ENCODE results near the gene FGGY. TPM values are rescaled to one million over a fixed set of nuclear protein-coding genes. Genes with fewer than 3 reads are reported as not detected.

FGGY gene
- total RNA-seq, 1 donor from 2014 or later, result 52.2 TPM

DNA sequence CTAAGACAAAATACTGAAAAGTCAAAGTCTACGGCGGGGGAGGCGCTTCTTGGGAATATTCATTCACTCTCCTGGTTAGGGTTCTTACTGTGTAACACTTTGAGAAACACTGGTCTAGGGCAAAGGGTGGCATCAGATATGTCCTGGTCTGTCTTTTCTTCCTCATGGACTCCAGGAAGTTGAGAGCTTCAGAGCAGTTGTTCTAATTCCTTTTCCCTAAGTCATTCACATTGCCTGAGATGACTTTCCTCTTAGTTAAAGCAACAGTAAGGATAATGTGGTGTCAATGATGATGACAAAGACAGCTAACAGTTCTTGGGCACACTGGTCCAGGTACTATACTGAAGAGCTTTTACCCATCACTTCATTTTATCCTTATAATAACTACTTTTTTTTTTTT lies 27.0 kb downstream of the FGGY start:
- H3K9ac ChIP-seq (ENCODE audit: low read depth in 1 of 3, low read length in 3 of 3), result no peak overlapping the region
- no peak overlapping the region for H3K27ac ChIP-seq (ENCODE audit: low read depth, low read length)
- no peaks in the 10 kb centered on the region for H3K9me3 ChIP-seq (ENCODE audit: control insufficient read depth in 3 of 3, low read length in 3 of 3)
- no peak overlapping the region for H3K4me3 ChIP-seq (ENCODE audit: low read length in 3 of 3)
- no peaks in the 10 kb centered on the region for H3K27me3 ChIP-seq (ENCODE audit: control insufficient read depth in 3 of 3, insufficient read depth in 3 of 3, low read length in 3 of 3)
- H3K4me1 ChIP-seq (ENCODE audit: control insufficient read depth in 3 of 3, insufficient read depth in 3 of 3, low read length in 3 of 3), result peaks cover 0 to 5% (median 1%) of the 10 kb centered on the region in 3 donors
- peaks cover 0 to 3% (median 0%) of the 10 kb centered on the region in 3 donors for H3K36me3 ChIP-seq (ENCODE audit: control insufficient read depth in 3 of 3, insufficient read depth in 3 of 3, low read length in 3 of 3)

DNA sequence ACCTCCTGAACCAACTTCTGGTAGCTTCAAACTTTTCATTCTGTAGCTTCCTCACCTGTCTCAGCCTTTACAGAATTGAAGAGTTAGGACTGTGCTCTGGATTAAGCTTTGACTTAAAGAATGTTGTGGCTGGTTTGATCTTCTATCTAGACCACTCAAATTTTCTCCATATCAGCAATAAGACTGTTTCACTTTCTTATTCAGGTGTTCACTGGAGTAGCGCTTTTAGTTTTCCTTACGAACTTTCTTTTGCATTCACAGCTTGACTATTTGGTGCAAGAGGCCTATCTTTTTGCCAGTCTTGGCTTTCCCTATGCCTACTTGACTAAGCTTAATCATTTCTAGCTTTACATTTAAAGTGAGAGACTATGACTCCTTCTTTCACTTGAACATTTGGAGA lies 31.5 kb downstream of the FGGY start:
- H3K9me3 ChIP-seq (ENCODE audit: control insufficient read depth in 3 of 3, low read length in 3 of 3), result no peaks in the 10 kb centered on the region
- H3K36me3 ChIP-seq (ENCODE audit: control insufficient read depth in 3 of 3, insufficient read depth in 3 of 3, low read length in 3 of 3), result peaks cover 0 to 4% (median 3%) of the 10 kb centered on the region in 3 donors
- no peaks in the 10 kb centered on the region for H3K27me3 ChIP-seq (ENCODE audit: control insufficient read depth in 3 of 3, insufficient read depth in 3 of 3, low read length in 3 of 3)
- H3K4me1 ChIP-seq (ENCODE audit: control insufficient read depth in 3 of 3, insufficient read depth in 3 of 3, low read length in 3 of 3), result no peaks in the 10 kb centered on the region
- H3K4me3 ChIP-seq (ENCODE audit: low read length in 3 of 3), result no peak overlapping the region
- H3K27ac ChIP-seq (ENCODE audit: low read depth, low read length), result no peak overlapping the region
- no peak overlapping the region for H3K9ac ChIP-seq (ENCODE audit: low read depth in 1 of 3, low read length in 3 of 3)

DNA sequence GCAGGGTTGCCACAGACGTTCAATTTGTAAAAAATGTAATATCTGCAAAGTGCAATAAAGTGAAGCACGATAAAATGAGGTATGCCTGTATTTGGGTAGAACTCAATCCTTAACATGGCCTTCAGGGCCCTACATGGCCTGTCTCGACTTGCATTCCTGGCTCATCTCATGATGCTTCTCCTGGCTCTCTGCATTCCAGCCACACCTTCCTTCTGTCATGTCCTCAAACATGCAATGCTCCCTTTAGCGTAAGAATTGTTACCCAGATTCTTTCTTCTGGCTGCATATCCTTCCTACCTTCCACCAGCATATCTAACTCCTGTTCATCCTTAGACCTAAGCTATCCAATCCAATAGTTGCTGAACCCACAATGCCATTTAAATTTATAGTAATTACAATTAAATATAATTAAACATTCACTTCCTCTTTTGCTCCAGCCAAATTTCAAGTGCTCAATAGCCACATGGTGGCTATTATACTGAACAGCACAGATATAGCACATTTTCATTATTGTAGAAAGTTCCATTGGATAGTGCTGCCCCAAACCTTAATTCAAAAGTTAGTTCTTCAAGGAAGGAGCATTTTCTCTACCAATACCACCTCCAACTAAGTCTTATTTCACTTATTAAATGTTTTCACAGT lies 32.6 kb downstream of the FGGY start:
- Histone ChIP-seq H3K27me3 (ENCODE audit: control insufficient read depth in 3 of 3, insufficient read depth in 3 of 3, low read length in 3 of 3) (no peaks in the 10 kb centered on the region), H3K9ac (ENCODE audit: low read depth in 1 of 3, low read length in 3 of 3) (no peak overlapping the region), H3K4me1 (ENCODE audit: control insufficient read depth in 3 of 3, insufficient read depth in 3 of 3, low read length in 3 of 3) (peaks cover 0 to 5% (median 0%) of the 10 kb centered on the region in 3 donors), H3K36me3 (ENCODE audit: control insufficient read depth in 3 of 3, insufficient read depth in 3 of 3, low read length in 3 of 3) (peaks cover 0 to 4% (median 3%) of the 10 kb centered on the region in 3 donors), H3K4me3 (ENCODE audit: low read length in 3 of 3) (no peak overlapping the region), H3K9me3 (ENCODE audit: control insufficient read depth in 3 of 3, low read length in 3 of 3) (no peaks in the 10 kb centered on the region), H3K27ac (ENCODE audit: low read depth, low read length) (no peak overlapping the region)

DNA sequence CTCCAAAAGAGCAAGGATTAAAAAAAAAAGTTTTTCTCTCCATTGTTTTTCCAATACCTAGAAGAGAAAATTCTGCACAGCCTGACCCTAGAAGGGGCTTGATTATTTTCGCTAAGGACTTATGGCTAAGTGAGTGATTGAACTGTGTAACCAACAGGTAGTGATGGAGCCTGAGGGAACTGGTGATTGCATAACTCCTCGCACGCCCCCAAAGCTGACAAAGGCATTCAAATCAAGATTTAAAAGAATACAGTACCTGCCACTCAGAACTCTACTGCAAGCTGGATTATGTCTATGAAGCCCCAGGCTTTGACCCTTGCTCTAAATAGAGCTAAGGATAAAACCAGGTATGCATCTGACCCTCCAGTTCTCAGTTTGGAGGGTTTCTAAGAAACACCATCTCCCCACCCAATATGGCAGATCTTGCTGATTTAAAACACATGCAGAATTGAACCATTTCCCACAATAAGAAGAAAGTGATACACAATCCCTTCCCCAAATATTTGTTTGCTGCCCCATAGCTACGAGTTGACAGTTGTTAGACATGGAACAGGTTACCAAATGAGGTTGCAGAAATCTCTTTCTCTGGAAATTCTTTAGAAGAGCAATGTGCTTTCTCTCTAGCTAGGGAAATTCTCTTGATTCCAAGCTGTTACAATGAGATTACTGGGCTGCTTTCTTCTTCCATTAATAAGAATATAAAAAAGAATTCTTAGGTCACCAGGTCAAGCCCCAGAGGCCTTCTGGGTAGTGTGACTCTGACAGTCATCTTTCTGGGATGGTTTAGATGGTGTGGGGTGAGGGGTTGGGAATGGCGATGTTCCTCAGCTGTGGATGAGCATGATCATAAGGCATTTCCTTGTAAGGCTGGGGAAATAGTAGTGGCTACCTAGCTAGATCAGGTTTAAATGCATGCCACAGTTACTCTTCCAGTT lies 35.1 kb downstream of the FGGY start:
- peaks cover 0 to 4% (median 0%) of the 10 kb centered on the region in 3 donors for H3K36me3 ChIP-seq (ENCODE audit: control insufficient read depth in 3 of 3, insufficient read depth in 3 of 3, low read length in 3 of 3)
- H3K9me3 ChIP-seq (ENCODE audit: control insufficient read depth in 3 of 3, low read length in 3 of 3), result no peaks in the 10 kb centered on the region
- H3K27me3 ChIP-seq (ENCODE audit: control insufficient read depth in 3 of 3, insufficient read depth in 3 of 3, low read length in 3 of 3), result no peaks in the 10 kb centered on the region
- H3K4me3 ChIP-seq (ENCODE audit: low read length in 3 of 3), result no peak overlapping the region
- H3K4me1 ChIP-seq (ENCODE audit: control insufficient read depth in 3 of 3, insufficient read depth in 3 of 3, low read length in 3 of 3), result peaks cover 0 to 5% (median 0%) of the 10 kb centered on the region in 3 donors
- H3K27ac ChIP-seq (ENCODE audit: low read depth, low read length), result no peak overlapping the region
- no peak overlapping the region for H3K9ac ChIP-seq (ENCODE audit: low read depth in 1 of 3, low read length in 3 of 3)

DNA sequence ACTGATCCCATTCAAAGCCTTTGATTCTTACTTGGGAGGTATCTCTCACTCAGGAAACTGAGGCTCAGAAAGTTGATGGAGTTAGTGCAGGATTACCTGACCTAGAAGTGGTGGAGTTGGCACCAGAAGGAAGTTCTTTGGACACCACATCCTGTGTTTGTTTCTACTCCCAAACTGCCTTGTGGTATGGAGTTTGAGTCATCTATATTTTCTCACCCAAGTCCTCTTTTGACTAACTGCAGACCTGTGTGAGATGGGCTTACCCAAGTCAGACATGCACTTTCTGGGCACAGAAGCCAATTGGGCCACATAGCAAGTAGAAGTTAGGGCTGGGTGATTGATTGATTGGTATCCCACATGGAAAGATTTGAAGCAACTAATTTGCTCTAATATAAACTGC lies 36.1 kb downstream of the FGGY start:
- H3K27me3 ChIP-seq (ENCODE audit: control insufficient read depth in 3 of 3, insufficient read depth in 3 of 3, low read length in 3 of 3), result no peaks in the 10 kb centered on the region
- no peak overlapping the region for H3K9ac ChIP-seq (ENCODE audit: low read depth in 1 of 3, low read length in 3 of 3)
- peaks cover 0 to 5% (median 0%) of the 10 kb centered on the region in 3 donors for H3K4me1 ChIP-seq (ENCODE audit: control insufficient read depth in 3 of 3, insufficient read depth in 3 of 3, low read length in 3 of 3)
- no peaks in the 10 kb centered on the region for H3K9me3 ChIP-seq (ENCODE audit: control insufficient read depth in 3 of 3, low read length in 3 of 3)
- no peak overlapping the region for H3K4me3 ChIP-seq (ENCODE audit: low read length in 3 of 3)
- no peak overlapping the region for H3K27ac ChIP-seq (ENCODE audit: low read depth, low read length)
- peaks cover 0 to 4% (median 0%) of the 10 kb centered on the region in 3 donors for H3K36me3 ChIP-seq (ENCODE audit: control insufficient read depth in 3 of 3, insufficient read depth in 3 of 3, low read length in 3 of 3)

DNA sequence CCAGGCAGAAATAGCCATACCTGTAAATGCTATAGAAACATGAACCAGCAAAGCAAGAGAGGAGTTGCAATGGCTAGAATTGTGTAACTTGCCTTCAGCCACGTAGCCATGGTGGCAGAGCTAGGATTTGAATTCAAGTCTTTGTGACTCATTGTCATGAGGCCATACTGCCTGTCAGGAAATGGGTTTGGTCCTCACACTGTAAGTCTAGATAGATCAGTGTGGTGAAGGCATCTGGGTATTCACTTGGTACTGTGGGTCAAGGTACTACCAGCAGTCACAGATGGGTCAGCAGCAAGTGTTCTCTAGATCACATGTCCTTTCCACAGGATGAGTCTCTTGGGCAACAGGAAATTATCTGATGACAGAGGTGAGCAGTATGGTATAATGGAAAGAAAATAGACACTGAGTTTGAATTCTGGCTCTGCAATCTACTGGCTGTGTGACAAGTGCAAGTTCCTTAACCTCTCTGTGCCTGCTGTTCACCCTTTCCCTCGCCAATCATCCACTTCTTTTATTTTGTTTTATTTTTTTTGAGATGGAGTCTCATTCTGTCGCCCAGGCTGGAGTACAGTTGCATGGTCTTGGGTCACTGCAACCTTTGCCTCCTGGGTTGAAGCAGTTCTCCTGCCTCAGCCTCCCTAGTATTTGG lies 36.9 kb downstream of the FGGY start:
- Histone ChIP-seq H3K27me3 (ENCODE audit: control insufficient read depth in 3 of 3, insufficient read depth in 3 of 3, low read length in 3 of 3) (no peaks in the 10 kb centered on the region), H3K4me3 (ENCODE audit: low read length in 3 of 3) (no peak overlapping the region), H3K27ac (ENCODE audit: low read depth, low read length) (no peak overlapping the region), H3K9ac (ENCODE audit: low read depth in 1 of 3, low read length in 3 of 3) (no peak overlapping the region), H3K36me3 (ENCODE audit: control insufficient read depth in 3 of 3, insufficient read depth in 3 of 3, low read length in 3 of 3) (peaks cover 0 to 4% (median 0%) of the 10 kb centered on the region in 3 donors), H3K4me1 (ENCODE audit: control insufficient read depth in 3 of 3, insufficient read depth in 3 of 3, low read length in 3 of 3) (peaks cover 0 to 5% (median 0%) of the 10 kb centered on the region in 3 donors), H3K9me3 (ENCODE audit: control insufficient read depth in 3 of 3, low read length in 3 of 3) (no peaks in the 10 kb centered on the region)

DNA sequence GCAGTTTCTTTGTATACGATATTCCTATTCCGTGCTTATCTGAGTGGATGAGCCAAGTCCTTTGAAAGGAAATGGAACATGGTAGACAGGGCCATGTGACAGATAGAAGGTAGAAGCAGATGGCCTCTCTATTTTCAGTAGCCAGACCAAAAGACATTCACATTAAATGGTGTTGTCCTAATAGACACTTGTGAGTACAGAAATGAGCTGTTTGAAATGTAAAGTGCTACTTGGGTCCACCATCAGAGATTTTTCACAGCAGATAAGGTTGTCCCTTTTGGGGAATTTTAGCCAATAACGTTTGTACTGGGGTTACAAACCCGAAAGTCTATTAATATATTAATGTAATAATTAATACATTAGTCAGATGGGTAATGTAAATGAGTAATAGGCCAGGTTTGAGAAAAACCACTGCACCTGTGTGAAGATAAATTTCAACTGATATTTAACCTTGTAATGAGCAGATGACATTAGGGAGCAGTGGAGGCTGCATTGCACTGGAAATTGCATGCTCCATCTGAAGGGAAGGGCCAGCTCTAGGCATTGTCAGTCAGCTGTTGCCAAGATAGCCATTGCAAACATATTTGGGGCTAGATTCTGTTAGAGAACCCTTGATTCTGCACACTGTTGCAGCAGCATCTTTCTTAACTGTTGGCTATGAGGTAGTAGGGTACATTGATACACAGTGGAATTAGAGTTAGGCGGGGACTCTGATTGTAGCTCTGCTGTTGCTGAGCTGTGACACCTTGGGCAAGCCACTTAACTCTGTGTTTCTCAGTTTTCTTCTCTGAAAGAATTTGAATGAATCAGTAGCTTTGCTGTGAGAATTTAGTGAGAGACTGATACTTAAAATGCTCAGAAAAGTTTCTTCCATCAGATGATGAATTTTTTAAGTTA lies 43.8 kb downstream of the FGGY start:
- Histone ChIP-seq H3K27me3 (ENCODE audit: control insufficient read depth in 3 of 3, insufficient read depth in 3 of 3, low read length in 3 of 3) (no peaks in the 10 kb centered on the region), H3K27ac (ENCODE audit: low read depth, low read length) (no peak overlapping the region), H3K9ac (ENCODE audit: low read depth in 1 of 3, low read length in 3 of 3) (no peak overlapping the region), H3K4me3 (ENCODE audit: low read length in 3 of 3) (no peak overlapping the region), H3K36me3 (ENCODE audit: control insufficient read depth in 3 of 3, insufficient read depth in 3 of 3, low read length in 3 of 3) (no peaks in the 10 kb centered on the region), H3K4me1 (ENCODE audit: control insufficient read depth in 3 of 3, insufficient read depth in 3 of 3, low read length in 3 of 3) (no peaks in the 10 kb centered on the region), H3K9me3 (ENCODE audit: control insufficient read depth in 3 of 3, low read length in 3 of 3) (no peaks in the 10 kb centered on the region)

DNA sequence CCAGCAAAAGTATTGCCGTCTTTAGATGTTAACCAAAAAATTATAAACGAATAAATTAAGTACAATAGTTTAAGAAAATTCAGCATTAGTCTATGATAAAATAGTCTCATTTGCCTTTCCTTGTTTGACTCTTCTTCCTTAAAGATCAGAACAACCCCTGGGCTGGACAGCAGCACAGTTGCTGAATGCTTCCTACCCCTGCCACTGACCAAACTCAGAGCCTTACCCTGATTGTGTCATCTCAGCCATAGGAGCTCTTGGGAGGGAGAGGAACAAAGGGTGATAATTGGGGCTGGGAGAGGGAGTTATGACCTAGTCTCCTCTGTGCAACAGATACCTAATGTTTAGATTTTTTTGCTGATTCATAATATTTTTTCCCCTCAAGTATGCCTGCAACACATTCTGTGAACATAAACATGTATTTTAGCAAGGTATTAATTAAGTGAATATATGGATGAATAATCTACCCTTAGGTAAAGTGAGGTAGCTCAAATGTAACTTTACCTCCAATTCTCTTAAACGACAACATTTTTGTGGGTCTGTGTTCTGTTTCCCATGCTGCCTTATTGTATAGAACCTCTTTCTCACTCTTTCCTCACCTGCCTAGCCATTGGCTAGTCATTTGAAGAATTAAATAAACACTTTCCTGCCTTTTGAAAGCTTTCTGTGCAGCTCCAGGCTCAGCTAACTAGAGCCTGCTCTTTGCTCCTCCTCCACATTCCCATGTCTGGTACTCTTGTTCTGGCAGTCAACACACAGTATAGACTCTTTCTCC lies 46.1 kb downstream of the FGGY start:
- Histone ChIP-seq H3K4me3 (ENCODE audit: low read length in 3 of 3) (no peak overlapping the region), H3K9me3 (ENCODE audit: control insufficient read depth in 3 of 3, low read length in 3 of 3) (no peaks in the 10 kb centered on the region), H3K27me3 (ENCODE audit: control insufficient read depth in 3 of 3, insufficient read depth in 3 of 3, low read length in 3 of 3) (no peaks in the 10 kb centered on the region), H3K36me3 (ENCODE audit: control insufficient read depth in 3 of 3, insufficient read depth in 3 of 3, low read length in 3 of 3) (no peaks in the 10 kb centered on the region), H3K27ac (ENCODE audit: low read depth, low read length) (no peak overlapping the region), H3K4me1 (ENCODE audit: control insufficient read depth in 3 of 3, insufficient read depth in 3 of 3, low read length in 3 of 3) (no peaks in the 10 kb centered on the region), H3K9ac (ENCODE audit: low read depth in 1 of 3, low read length in 3 of 3) (no peak overlapping the region)

DNA sequence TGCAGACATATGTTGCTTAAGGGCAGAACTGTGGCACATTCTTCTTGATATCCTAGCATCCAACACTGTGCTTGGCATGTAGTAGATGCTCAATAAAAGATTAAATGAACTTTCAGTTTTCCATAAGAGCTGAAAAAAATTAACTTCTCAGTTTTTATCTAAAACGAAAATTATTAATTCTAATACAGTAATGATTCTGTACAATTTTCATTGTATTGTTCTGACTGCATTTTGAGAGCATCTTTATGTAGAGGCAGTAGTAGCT lies 46.6 kb downstream of the FGGY start:
- no peaks in the 10 kb centered on the region for H3K9me3 ChIP-seq (ENCODE audit: control insufficient read depth in 3 of 3, low read length in 3 of 3)
- H3K27me3 ChIP-seq (ENCODE audit: control insufficient read depth in 3 of 3, insufficient read depth in 3 of 3, low read length in 3 of 3), result no peaks in the 10 kb centered on the region
- H3K27ac ChIP-seq (ENCODE audit: low read depth, low read length), result no peak overlapping the region
- H3K4me3 ChIP-seq (ENCODE audit: low read length in 3 of 3), result no peak overlapping the region
- no peaks in the 10 kb centered on the region for H3K36me3 ChIP-seq (ENCODE audit: control insufficient read depth in 3 of 3, insufficient read depth in 3 of 3, low read length in 3 of 3)
- H3K9ac ChIP-seq (ENCODE audit: low read depth in 1 of 3, low read length in 3 of 3), result no peak overlapping the region
- no peaks in the 10 kb centered on the region for H3K4me1 ChIP-seq (ENCODE audit: control insufficient read depth in 3 of 3, insufficient read depth in 3 of 3, low read length in 3 of 3)
